Kidney (tissue), 14 donors: ENCODE results near the gene SIPA1L2. TPM values are rescaled to one million over a fixed set of nuclear protein-coding genes. Genes with fewer than 3 reads are reported as not detected.

Source experiments
- DNase-seq, 5 donors: peaks; one replicate each; pipeline ENCODE4 v3.0.0-alpha.2; 2013 to 2020
- FAIRE-seq: peaks from 2 replicates; lab custom pipeline; 2012; peaks lifted over from hg19 to GRCh38; lab: Jason Lieb, UNC
- H3K27ac ChIP-seq, 2 donors: one replicate each; pipeline ENCODE4 v1.7.0; 2013; ENCODE audit warnings: low read depth in 2 of 2, low read length in 2 of 2, inconsistent platforms in 1 of 2
- H3K27me3 ChIP-seq: one replicate; pipeline ENCODE4 v1.7.1; 2013; ENCODE audit warnings: low read length, inconsistent platforms; ENCODE audit not compliant: control insufficient read depth, insufficient read depth
- H3K36me3 ChIP-seq, 3 donors: one replicate each; pipeline versions ENCODE4 v1.7.0 to v1.7.1; 2013; ENCODE audit warnings: low read length in 3 of 3, control low read depth in 1 of 3, inconsistent platforms in 1 of 3; ENCODE audit not compliant: insufficient read depth in 3 of 3, control insufficient read depth in 2 of 3
- H3K4me1 ChIP-seq, 3 donors: one replicate each; pipeline versions ENCODE4 v1.7.0 to v1.7.1; 2013; ENCODE audit warnings: low read length in 3 of 3, inconsistent platforms in 1 of 3, low read depth in 1 of 3; ENCODE audit not compliant: control insufficient read depth in 2 of 3, insufficient read depth in 2 of 3
- H3K4me3 ChIP-seq, 3 donors: one replicate each; pipeline versions ENCODE4 v1.7.0 to v1.8.1; 2013; ENCODE audit warnings: low read length in 3 of 3, control low read depth in 1 of 3, inconsistent platforms in 1 of 3
- H3K9ac ChIP-seq, 3 donors: one replicate each; pipeline versions ENCODE4 v1.7.0 to v1.7.1; 2013; ENCODE audit warnings: low read length in 3 of 3, control low read depth in 1 of 3, inconsistent platforms in 1 of 3
- H3K9me3 ChIP-seq, 3 donors: one replicate each; pipeline versions ENCODE4 v1.7.0 to v1.7.1; 2013; ENCODE audit warnings: low read length in 3 of 3, control low read depth in 1 of 3, inconsistent platforms in 1 of 3; ENCODE audit not compliant: control insufficient read depth in 2 of 3, insufficient read depth in 1 of 3
- CTCF ChIP-seq: IDR thresholded peaks from 3 replicates; pipeline ENCODE4 v1.5.1; 2012; ENCODE audit warnings: mild to moderate bottlenecking, moderate library complexity, borderline replicate concordance; ENCODE audit not compliant: insufficient read depth; ENCODE audit errors: extremely low read depth
- intact Hi-C: fragments of 100-400 bp; cut with DNase I; formaldehyde crosslinking; loops from one replicate; pipeline ENCODE4 v1.11.1; 2022
- polyA plus RNA-seq: library from polyadenylated mRNA; stranded (reverse); fragments of 350-450 nt; fragmentation: Illumina TruSeq; extraction: RNeasy Lipid Tissue Mini Kit (QIAGEN cat#74804); gene quantifications from one replicate; pipeline ENCODE4 v1.2.3, GENCODE V29; 2014; ENCODE audit warnings: low read depth, low replicate concordance; ENCODE audit not compliant: insufficient read depth
- total RNA-seq: library from RNA; stranded (reverse); fragmentation: NEBNext Ultra II Directional; extraction: Animal tissue kit (Norgen Biotek cat#: 25700); gene quantifications from one replicate; pipeline ENCODE4 v1.2.1, GENCODE V29; 2021
- donor health status: control.
- donor health status: control.
- donor health status: control.
- donor health status: control.
- donor health status: control.
- donor health status: DM: yes; HTN: yes; CAD: no.
- donor health status: Normal renal cell carcinoma (clear cell type).

SIPA1L2 gene
- total and polyA plus RNA-seq, 2 donors from 2014 or later, result 4.0 to 20.2 TPM

DNA sequence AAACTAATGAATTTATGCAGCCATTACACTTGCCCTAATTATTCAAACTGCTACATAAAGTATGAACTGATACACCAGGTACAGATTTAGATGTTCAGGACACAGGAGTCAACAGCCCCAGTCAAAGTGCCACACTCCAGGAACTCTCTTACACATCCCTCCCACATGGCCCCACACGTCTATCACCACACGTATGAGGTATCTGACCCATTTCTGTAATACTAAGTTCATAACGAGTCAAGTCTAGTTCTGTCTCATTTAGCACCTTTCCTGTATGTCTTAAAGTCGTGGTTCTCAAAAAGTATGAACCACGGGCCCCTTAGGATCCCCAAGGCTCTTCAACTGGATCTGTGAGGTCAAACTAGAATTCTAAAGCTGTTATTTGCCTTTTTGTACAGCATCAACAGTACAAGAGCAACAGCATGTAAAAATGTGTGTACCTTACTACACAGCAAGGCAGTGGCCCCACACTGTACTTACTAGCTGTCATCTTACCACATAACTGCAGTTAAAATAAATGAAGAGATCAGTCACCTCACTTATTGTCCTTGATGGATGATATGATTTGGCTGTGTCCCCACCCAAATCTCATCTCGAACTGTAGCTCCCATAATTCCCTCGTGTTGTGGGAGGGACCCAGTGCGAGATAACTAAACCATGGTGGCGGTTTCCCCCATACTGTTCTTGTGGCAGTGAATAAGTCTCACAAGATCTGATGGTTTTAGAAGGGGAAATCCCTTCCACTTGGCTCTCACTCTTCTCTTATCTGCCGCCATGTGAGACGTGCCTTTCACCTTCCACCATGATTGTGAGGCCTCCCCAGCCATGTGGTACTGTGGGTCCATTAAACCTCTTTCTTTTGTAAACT is 42.6 kb downstream of the SIPA1L2 start:
- H3K27ac ChIP-seq, result no peak overlapping the region
- TF ChIP-seq CTCF, result no peak
- H3K9me3 ChIP-seq, result no peaks in the 10 kb centered on the region
- H3K4me1 ChIP-seq, result peaks cover 0 to 6% (median 4%) of the 10 kb centered on the region in 3 donors
- no peak overlapping the region for H3K9ac ChIP-seq
- H3K4me3 ChIP-seq, result no peak overlapping the region
- FAIRE-seq (no peak), DNase-seq (no peak)
- intact Hi-C loops, result no loop called here
- no peaks in the 10 kb centered on the region for H3K27me3 ChIP-seq
- H3K36me3 ChIP-seq, result no peaks in the 10 kb centered on the region

GRCh38 chr1:232586679-232587078 is 43.3 kb downstream of the SIPA1L2 start:
- Histone ChIP-seq H3K4me1 (peaks cover 0 to 6% (median 4%) of the 10 kb centered on the region in 3 donors), H3K36me3 (no peaks in the 10 kb centered on the region), H3K9ac (no peak overlapping the region), H3K27ac (no peak overlapping the region), H3K9me3 (no peaks in the 10 kb centered on the region), H3K27me3 (no peaks in the 10 kb centered on the region), H3K4me3 (no peak overlapping the region)
- FAIRE-seq (no peak), DNase-seq (no peak)
- intact Hi-C loops, result no loop called here
- no peak for TF ChIP-seq CTCF

- FAIRE-seq (no peak), DNase-seq (no peak)
- Histone ChIP-seq H3K27ac (no peak overlapping the region), H3K9me3 (no peaks in the 10 kb centered on the region), H3K9ac (no peak overlapping the region), H3K4me3 (no peak overlapping the region), H3K4me1 (no peaks in the 10 kb centered on the region), H3K27me3 (no peaks in the 10 kb centered on the region), H3K36me3 (no peaks in the 10 kb centered on the region)
- intact Hi-C loops, result no loop called here
- TF ChIP-seq CTCF, result no peak
Observed at GRCh38 chr1:232585486-232585885, 44.4 kb downstream of the SIPA1L2 start.
